HG03457 (cell line): ENCODE measurements around the gene ACAD11.
A peak's percentile ranks its signal among the peaks of the same experiment; 100 is the strongest.

Experiments used
- ATAC-seq: cut with Tn5 transposase; IDR thresholded peaks from one replicate; pipeline ENCODE4 v1.9.1; 2021; ENCODE audit warnings: moderate number of reproducible peaks; ENCODE audit not compliant: unreplicated experiment

Gene ACAD11

DNA sequence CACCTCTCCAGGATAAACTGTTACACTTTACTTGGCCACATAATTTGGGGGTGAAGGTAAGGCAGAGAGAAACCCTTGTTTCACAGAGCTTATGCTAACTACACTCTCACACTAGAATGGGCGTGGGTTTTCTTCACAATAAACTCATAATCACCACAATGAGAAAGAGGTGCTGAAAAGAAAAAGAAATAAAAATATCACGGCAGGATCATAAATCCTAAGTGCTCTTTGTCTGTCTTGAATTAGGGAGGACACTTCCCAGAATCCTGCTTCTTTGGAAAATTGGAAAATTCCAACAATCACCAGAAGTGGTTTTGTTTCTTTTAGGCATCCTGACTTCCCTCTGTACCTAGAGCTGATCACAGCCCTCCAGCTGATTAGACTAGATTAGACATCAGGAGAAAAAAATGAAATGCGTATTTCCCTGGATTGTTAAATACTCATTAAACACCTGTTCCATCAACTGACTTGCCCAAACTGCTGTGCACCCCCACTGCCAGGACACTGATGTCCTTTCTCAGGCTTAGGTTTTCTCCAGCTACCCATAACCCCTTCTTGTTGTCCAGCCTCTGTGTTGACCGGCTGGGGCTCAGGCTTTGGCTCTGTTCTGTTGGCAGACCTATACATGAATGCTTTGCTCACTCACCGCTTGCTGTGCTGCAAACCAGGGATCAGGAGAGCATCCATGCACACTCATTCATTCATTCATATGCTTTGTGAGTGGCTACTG, 104.1 kb downstream of the ACAD11 start:
- no peak for ATAC-seq

DNA sequence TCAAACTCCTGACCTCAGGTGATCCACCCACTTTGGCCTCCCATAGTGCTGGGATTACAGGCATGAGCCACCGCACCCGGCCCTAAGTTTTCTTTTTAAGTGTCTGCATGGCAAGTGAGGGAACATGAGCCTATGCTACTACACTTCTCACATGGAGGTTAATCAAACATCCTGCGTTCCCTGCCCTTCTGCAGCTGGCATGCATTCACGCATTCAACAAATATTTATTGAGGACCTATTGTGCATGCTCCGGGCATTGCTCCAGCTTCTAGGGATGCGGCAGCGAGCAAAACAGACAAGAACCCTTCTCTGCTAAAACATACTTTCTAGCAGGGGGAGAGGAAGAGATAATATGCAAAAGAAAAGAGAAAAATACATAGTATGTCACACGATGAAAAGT, 105.2 kb downstream of the ACAD11 start:
- ATAC-seq: no peak

DNA sequence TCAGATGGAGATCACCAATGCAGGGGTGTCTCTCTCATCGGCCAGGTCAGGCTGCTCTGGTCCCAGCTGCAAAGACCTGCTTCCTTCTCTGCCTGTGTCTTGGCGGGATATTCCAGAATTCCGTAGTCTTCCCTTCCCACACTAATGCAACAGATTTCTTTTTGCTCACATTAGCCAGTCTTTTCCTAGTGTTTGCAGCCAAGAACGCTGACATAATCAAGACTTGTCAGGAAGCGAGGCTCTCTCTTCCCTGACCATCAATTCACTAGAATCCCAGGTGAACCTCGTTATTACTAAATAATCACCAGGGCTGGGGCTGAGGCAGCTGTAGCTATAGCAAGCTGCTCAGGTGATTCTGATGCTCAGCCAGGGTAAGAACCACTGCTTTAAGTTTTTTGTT, 105.8 kb downstream of the ACAD11 start:
- no peak for ATAC-seq

DNA sequence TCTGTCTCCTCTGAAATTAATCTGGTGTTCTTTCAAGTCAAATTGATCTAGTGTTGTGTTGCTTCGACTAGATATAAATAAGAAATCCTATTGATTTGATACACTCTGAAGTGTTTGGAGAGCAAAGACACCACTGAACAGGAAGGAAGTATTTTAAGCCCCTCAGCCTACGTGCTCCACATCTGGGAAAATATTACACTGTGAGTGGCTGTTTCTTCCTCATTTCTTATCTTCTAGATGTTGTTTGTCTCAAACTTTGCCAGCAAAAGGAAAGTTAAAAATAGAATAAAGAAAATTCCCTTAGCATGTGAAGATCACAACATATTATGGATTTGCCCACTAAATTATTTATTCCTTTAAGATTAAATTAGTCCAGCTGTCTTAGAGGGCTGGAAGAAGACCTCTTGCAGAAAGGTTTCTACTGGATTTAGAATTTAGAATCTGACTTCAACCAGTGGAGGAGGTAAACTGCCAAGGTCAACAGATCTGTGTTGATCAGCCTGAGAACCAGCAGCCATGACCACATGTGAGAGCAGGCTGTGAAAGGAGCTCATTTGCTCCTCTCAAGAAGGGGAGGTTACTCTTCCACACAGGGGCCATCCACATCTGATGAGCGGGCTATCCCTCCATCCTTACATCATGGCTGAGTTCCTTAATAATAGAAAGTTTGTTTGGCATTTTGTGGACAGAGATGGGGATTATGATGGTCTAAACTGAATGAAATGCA, 108.9 kb downstream of the ACAD11 start:
- ATAC-seq: no peak

DNA sequence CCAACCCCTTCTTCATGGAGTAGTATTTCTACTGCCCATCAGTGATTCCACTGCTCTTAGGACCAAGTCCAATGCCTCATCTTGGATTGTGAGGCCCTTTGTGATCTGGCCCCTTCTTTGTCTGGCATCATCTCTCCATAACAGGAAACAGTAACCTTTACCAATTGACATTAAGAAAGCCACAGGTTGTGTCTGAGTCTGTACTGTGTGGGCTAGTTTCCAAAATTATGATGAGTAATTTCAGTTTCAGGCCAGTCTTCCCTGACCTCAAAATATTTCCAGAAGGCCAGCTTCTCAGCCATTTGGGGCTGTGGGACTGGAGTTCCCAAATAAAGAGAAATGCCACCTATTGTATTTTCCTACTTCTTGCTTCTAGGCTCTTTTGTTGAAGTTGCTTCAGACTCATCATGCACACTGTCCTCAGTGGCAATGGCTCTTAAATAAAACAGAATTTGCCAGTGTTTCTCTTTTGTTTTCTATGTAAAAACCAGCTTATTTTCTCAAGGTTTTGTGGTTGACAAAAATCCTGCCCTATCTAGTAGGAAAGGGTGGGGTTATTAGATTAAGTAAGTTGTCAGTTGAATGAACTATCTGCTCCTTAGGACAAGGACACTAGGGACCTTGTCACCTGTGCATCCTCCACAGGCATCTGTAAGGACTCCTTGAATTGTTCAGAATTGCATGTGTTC, 109.6 kb downstream of the ACAD11 start:
- peak; percentile 80 for ATAC-seq

DNA sequence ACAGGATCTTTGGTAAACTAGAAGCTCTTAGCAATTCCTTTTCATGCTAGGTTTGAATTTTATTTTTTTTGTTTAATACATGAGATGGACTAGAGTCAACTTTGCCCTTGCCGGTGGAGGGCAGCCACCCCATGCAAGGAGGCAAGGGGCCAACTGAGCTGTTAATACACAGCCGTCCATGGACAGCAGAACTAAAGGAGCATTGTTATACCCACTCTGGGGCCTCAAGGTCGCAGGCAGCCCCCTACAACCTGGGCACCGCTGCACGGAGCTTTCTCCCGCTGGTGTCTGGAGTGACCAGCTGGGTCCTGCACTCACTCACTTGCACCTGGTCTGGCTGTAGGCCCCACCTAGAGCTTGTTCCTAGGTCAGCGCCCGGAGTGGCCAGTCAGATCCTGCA, 110.4 kb downstream of the ACAD11 start:
- ATAC-seq: no peak

DNA sequence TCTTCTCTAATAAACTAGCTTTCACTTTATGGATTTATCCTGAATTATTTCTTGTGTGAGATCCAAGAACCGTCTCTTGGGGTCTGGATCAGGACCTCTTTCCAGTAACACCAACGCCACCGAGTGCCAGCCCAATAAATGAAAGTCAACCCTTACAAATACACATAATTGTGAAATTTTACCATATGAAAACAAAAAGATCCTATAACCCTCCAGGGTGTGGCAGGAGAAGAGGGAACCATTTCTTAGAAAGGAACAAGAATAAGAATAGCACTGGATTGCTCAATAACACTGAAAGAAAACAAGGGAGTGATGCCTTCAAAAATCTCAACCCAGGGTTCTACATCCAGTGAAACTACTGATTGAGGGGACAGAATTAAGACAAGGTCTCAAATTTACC, 114.1 kb downstream of the ACAD11 start:
- ATAC-seq: no peak

DNA sequence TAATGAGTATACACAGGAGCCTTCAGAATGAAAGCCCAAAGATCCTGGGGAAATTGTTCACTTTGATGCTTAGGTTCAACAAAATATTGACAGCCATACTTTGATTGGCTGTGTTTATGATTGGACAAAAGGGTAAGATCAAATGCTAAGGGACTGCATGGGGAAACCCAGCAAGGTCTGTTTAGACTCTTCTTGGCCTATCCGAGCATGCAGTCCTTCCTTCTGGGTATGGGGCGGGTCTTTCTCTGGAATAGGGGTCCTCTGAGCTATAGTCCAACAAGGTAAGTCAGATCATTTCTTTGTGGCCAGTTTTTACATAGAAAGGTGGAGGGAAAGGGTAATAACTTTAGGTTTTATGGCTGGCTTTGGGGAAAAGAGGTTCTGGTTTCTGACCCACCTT, 115.5 kb downstream of the ACAD11 start:
- no peak for ATAC-seq

DNA sequence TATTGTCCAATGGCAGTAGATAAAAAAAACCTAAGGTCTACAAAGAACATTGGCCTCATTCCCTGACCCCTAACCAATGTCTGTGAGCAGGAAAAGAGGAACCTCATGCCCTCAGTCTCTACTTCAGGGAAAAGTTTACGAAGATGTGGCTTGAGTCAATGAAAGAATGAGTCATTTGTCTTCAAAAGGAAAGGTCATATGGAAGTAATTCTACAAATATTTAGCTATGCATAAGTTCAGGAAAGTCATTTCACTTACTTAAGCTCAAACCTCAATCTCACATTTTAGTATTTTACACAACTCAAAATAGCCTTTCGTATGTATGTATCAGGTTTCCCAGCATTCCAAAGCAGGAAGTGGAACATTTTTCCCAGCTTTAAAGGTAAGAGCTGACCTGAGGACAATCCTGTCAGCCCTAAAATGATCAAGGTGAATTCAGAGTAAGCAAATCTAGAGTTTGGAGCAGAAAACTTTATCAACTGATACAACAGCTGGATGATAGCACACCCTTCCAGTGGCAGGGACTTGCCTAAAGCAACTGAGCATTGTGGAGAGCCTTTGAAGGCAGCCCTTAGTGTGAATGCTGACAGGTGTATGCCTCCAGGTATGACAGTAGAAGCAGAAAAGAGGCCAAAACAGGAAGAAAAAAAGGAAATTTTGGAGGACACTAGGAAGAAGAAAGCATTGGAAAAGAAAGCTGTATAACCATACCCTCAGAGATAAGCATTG, 116.4 kb downstream of the ACAD11 start:
- no peak for ATAC-seq

DNA sequence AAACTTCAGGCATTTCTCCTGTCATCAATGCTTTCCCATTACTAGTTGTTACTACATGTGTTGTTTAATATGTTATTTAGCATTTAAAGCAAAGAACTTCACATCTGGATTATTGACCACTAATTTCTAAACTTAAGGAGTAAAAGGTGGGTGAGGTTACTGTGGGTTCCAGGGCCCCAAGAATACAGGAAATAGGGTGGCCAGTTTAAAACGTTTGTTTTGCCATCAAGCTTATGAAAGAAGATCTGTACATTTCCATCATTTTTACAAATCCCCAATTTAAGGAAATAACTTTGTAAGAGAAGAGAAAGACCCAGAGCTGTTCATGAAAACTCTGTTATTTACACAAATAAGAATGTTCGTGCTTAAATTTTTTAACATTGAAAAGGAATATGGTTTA, 117.0 kb downstream of the ACAD11 start:
- no peak for ATAC-seq

DNA sequence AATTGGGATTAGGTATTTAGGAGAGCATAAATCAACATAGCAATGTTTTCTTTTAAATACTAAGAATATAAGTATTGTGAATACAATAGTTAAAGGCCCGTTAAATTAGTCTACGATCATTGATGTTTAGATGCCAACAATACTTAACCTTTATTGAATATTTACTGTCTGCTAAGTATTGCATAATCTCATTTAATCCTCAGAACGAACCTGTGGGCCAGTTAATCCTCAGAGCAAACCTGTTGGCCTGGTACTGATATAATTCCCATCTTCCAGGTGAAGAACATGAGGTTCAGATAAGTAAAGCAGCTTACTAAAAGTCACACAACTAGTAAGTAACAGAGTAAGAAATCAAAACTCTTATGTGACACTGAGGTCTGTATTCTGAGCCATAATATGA, 119.9 kb downstream of the ACAD11 start:
- no peak for ATAC-seq

DNA sequence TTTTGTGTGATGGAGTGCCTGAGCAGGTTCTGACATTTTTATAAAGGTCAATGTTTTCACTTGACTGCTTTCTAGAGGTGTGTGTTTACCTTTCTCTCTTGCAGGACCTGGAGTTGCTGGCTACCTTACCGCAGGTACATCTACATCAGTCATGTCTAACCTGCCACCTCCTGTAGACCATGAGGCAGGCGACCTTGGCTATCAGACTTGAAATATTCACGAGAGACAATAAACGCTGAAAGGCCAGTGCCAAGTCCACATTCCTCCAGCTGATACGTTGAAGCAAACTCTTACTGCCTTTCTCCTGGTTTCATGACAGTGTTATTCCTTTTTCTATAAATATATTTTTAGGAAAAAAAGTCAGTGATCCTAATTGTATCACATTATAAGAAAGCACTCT, 121.5 kb downstream of the ACAD11 start:
- ATAC-seq: no peak

DNA sequence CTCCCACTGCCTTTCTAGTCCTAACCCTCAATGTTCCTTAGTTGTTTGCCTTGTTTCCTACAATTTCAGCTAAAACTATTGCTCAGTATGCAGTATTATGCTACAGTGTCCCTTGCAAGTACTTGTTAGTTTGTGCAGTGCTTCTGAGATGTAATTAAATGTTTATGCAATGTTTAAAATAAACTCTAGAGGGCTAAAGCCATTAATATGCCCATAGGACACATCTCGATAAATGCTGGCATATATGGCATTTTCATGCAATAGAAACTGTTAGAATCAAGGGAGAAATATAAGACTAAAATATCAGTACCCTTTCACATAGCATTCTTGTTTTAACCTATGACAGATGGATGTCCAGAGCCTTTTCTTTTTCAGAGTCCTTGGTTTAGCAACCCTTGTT, 122.3 kb downstream of the ACAD11 start:
- ATAC-seq: no peak

DNA sequence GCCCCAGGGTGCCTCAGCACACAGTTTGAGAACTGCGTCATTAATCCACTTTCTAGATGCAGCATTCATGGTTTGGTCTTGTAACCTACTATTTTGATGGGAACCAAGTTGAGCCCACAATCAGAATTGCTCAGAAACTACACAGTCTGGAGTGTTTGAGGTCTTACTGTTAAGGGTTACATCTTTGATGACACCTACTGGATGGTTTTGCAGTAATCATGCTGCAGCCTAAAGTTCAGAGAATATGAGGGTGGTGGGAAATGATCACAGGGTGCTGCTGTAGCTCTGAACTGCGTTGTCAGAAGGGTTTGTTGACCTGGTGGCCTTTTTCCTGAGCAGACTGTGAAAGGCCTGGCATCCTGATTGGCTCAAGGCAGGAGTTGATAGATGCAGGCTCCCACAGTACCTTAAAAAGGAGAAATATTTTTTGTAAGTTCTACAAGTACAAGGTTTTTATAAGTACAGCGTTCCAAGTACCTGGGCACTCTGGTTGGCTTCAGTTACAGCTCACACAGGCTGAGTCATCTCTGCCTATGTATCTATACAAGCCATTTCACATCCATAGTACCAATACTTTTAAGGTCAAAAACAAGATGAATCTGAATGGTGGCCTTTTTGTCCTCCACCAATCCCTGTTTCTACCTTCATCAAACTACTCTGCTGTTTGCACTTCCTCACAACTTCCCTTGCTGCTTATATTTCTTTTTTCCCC, 123.0 kb downstream of the ACAD11 start:
- ATAC-seq: no peak

DNA sequence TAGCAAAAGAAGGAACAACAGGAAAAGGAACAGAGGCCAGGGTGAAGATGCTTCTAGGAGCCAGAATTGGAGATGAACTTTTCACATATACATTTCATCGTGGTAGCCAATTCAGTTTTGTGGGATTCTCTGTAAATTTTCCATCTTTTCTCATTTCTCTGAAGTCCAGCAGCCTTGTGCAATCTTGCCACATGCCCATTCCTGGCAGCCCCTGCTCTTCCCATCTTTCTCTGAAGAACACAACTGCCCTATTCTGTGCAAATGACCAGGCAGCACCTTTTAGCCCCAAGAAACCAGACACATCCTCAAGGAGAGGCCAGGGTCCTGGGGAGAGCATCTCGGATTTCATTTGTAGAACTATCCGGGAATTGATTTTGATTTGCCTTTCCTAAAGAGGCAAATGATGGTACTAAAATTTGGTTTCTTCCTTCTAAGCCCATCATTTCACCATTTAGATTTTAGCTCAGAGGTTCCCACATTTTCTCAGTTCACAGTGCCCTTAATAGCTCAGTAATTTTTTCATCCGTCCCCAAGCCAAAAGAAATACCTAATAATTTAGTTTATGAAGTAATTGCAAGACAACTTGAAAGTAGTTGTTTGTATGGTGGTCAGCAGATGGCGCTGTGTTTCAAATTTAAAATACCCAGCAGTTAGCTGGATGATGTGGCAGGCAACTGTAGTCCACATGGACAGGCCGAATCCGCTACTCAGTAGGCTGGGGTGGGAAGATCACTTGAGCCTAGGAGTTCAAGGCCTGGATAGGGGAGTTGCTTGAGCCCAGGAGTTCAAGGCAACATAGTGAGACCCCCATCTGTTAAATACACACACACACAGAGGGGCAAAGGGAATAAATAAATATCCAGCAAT, 123.8 kb downstream of the ACAD11 start:
- no peak for ATAC-seq

DNA sequence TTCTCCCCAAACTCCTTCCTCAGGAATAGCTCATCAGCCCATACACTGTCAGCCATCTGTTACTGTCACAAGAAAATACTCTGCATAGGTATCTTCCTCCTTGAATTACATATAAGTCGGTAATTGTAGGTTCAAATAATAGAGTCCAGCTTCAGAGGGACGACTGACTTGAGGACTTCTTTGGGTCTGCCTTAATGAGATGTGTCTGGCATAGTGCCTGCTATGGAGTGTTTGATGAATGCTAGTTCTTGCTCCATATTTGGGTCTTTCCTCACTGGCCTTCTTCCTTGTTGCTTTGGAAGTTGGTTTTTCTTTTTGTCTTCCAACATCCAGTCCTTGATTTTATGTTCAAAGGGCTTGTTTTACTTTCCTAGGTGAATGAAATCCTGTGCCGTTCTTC, 129.0 kb downstream of the ACAD11 start:
- ATAC-seq: no peak

DNA sequence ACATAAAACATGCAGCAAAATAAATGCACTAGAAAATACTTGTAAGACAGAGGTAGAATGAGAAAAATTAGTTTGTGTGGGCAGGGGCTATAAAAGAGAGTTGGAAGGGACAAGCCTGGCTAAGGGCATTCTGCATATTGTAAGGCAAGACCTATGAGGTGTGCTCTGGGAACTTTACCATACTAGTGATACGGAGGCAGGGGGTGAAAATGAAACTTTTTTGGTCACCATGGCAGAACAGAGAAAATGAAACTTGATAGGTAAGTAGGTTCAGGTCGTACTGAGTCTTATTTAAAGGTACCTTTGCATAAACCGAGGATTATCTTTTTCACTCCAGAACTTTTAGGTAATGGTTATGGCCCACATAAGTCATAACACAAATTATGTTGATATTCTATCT, 137.3 kb downstream of the ACAD11 start:
- no peak for ATAC-seq

DNA sequence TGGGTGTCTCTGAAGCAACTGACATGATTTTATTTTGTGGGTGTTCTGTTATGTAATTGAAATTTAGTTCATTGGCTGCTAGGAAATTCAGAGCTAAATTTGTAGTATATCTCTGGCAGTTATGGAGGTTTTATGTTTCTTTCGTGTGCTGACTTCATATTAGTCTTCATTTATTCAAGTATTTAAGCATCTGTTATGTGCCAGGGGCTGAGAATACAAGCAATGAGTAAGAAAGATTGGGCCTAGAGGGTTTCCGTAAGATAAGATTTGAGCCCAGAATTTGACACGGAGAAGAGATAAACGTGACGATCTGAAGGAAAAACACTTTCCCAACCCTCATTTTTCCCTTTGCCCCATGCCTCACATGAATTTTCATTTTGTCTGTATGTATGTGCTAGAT, 137.7 kb downstream of the ACAD11 start:
- ATAC-seq: no peak

DNA sequence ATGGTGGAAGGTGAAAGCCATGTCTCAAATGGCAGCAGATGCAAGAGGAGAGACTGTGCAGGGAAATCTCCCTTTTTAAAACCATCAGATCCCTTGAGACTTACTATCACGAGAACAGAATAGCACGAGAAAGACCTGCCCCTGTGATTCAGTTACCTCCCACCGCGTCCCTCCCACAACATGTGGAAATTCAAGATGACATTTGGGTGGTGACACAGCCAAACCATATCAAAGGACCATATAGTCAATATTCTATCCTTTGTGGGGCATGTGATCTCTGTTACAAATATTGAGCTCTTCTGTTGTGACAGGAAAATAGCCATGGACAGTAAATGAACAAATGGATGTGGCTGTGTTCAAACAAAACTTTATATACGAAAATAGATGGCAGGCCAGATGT, 139.7 kb downstream of the ACAD11 start:
- no peak for ATAC-seq

DNA sequence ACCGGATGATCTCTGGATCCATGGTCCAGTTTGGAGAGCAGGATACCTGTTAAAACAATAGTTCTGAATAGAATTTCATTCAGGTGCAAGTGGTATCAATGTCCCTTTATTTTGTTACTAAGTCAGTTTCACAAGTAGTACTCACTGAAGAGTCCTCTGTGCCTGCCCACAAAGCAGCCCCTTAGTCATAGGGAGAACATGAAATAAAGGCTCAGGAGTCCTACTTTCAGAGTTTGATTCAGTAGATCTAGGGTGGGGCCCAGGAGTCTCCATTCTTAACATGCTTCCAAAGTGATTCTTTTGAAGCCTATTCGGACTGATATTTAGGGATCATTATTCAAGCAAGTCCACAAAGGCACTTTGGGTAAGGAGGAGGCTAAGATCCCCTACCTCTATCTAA, 142.3 kb downstream of the ACAD11 start:
- ATAC-seq: no peak
